SK-N-SH (cell line): ENCODE measurements around the gene CAPN7. TPM values are rescaled to one million over a fixed set of nuclear protein-coding genes. Genes with fewer than 3 reads are reported as not detected.
"Not testable (repeated sequence)": the region's sequence is repeated elsewhere in the genome, so short reads cannot be mapped to it uniquely, and the experiment has no call there.

Experiments used
- CTCF ChIA-PET: fragments of 300-600, 350-600 bp; formaldehyde crosslinking; extraction: SDS; loops from one replicate; lab custom pipeline; 2021; lab: Yijun Ruan, JAX
- POLR2A ChIA-PET: fragments of 350-600 bp; sonication (Branson Sonifier 250); formaldehyde crosslinking; extraction: SDS; loops from one replicate; lab custom pipeline; 2020; ENCODE audit warnings: antibody characterized with exemption, inconsistent platforms; lab: Yijun Ruan, JAX
- DNase-seq: peaks from one replicate; pipeline ENCODE4 v3.0.0; 2012
- H2AFZ ChIP-seq: fragments of 200-600 bp; sonication (generic); 2 replicates; pipeline ENCODE4 v1.8.1; 2016; ENCODE audit warnings: antibody characterized with exemption, mild to moderate bottlenecking, low read depth
- H3F3A ChIP-seq: fragments of 200-600 bp; sonication (generic); replicated peaks from 2 replicates; pipeline ENCODE3; 2016; ENCODE audit warnings: antibody characterized with exemption, mild to moderate bottlenecking; ENCODE audit not compliant: insufficient read depth
- H3K27ac ChIP-seq, 2 experiments: fragments of 200-500 bp in 1 of 2; fragments of 200-600 bp in 1 of 2; sonication (Bioruptor generic) in 1 of 2; sonication (generic), shearing (Covaris generic) in 1 of 2; 2 replicates each; pipeline versions ENCODE4 v1.5.1 to v1.6.1; 2014 to 2016; ENCODE audit warnings: low read depth in 2 of 2, inconsistent platforms in 1 of 2, low read length in 1 of 2, mild to moderate bottlenecking in 1 of 2, mixed read lengths in 1 of 2
- H3K27me3 ChIP-seq: fragments of 200-600 bp; sonication (generic), shearing (Covaris generic); 2 replicates; pipeline ENCODE4 v1.6.1; 2016; ENCODE audit warnings: mixed run types; ENCODE audit not compliant: insufficient read depth
- H3K36me3 ChIP-seq, 2 experiments: fragments of 200-500 bp in 1 of 2; fragments of 200-600 bp in 1 of 2; sonication (Bioruptor generic) in 1 of 2; sonication (generic) in 1 of 2; replicated peaks in 1 of 2; 2 replicates each; pipeline versions ENCODE3 to v1.5.1; 2014 to 2016; ENCODE audit warnings: low read length in 1 of 2, mild to moderate bottlenecking in 1 of 2; ENCODE audit not compliant: insufficient read depth in 2 of 2, control insufficient read depth in 1 of 2
- H3K4me1 ChIP-seq, 2 experiments: fragments of 200-500 bp in 1 of 2; fragments of 200-600 bp in 1 of 2; sonication (Bioruptor generic) in 1 of 2; sonication (generic), shearing (Covaris generic) in 1 of 2; 2 replicates each; pipeline versions ENCODE4 v1.5.1 to v1.6.1; 2014 to 2016; ENCODE audit warnings: low read depth in 1 of 2, low read length in 1 of 2, mixed run types in 1 of 2; ENCODE audit not compliant: insufficient read depth in 2 of 2, control insufficient read depth in 1 of 2
- H3K4me2 ChIP-seq: fragments of 200-600 bp; sonication (generic), shearing (Covaris generic); 2 replicates; pipeline ENCODE4 v1.6.1; 2017; ENCODE audit warnings: mixed run types
- H3K4me3 ChIP-seq, 2 experiments: fragments of 200-500 bp in 1 of 2; fragments of 200-600 bp in 1 of 2; sonication (Bioruptor generic) in 1 of 2; sonication (generic), shearing (Covaris generic) in 1 of 2; 2 replicates each; pipeline versions ENCODE4 v1.5.1 to v1.8.1; 2014 to 2016; ENCODE audit warnings: low read depth in 2 of 2, inconsistent platforms in 1 of 2, low read length in 1 of 2, mild to moderate bottlenecking in 1 of 2, mixed read lengths in 1 of 2, moderate library complexity in 1 of 2
- H3K79me2 ChIP-seq: fragments of 200-600 bp; sonication (generic); 2 replicates; pipeline ENCODE4 v1.8.1; 2017; ENCODE audit warnings: mild to moderate bottlenecking; ENCODE audit not compliant: insufficient read depth
- H3K9ac ChIP-seq: fragments of 200-600 bp; sonication (generic); 2 replicates; pipeline ENCODE4 v1.6.1; 2017; ENCODE audit warnings: mixed run types
- H3K9me2 ChIP-seq: fragments of 200-600 bp; sonication (generic); 2 replicates; pipeline ENCODE4 v1.6.1; 2017; ENCODE audit warnings: mixed run types
- H3K9me3 ChIP-seq: fragments of 200-600 bp; sonication (generic); 2 replicates; pipeline ENCODE4 v1.6.1; 2017; ENCODE audit warnings: mixed run types, mild to moderate bottlenecking, moderate library complexity
- H4K20me1 ChIP-seq: fragments of 200-600 bp; sonication (generic); 2 replicates; pipeline ENCODE4 v1.6.1; 2017; ENCODE audit warnings: mild to moderate bottlenecking, mixed run types; ENCODE audit not compliant: insufficient read depth
- ELF1 ChIP-seq: IDR thresholded peaks from 2 replicates; pipeline ENCODE4 v1.4.0; 2012
- EP300 ChIP-seq, 2 experiments: IDR thresholded peaks; 2 replicates each; pipeline versions ENCODE4 v1.4.0 to v1.6.1; 2012; ENCODE audit warnings: borderline replicate concordance in 1 of 2, low read depth in 1 of 2, low read length in 1 of 2
- JUND ChIP-seq: IDR thresholded peaks from 2 replicates; pipeline ENCODE4 v1.4.0; 2012
- PBX3 ChIP-seq: IDR thresholded peaks from 2 replicates; pipeline ENCODE4; 2012
- SIN3A ChIP-seq: IDR thresholded peaks from 2 replicates; pipeline ENCODE4 v1.6.1; 2012; ENCODE audit warnings: low read depth, mild to moderate bottlenecking, low read length, moderate library complexity, borderline replicate concordance
- TEAD4 ChIP-seq: IDR thresholded peaks from 2 replicates; pipeline ENCODE4 v1.4.0; 2012; ENCODE audit warnings: mild to moderate bottlenecking, borderline replicate concordance; ENCODE audit not compliant: insufficient read depth
- USF1 ChIP-seq: IDR thresholded peaks from 2 replicates; pipeline ENCODE4 v1.4.0; 2012; ENCODE audit warnings: low read depth, borderline replicate concordance
- ZBTB33 ChIP-seq: IDR thresholded peaks from 2 replicates; pipeline ENCODE4 v1.4.0; 2012; ENCODE audit warnings: low read depth, borderline replicate concordance
- WGBS: methylation state at CpG from one replicate; pipeline ENCODE4 v1.1.6; 2017; ENCODE audit warnings: low lambda C conversion rate; 5-methylcytosine and 5-hydroxymethylcytosine counted together
- polyA plus RNA-seq, 3 experiments: library from polyadenylated mRNA; depleted of rRNA; stranded (reverse); fragments of >200 nt; gene quantifications; 2 replicates each; pipeline ENCODE4 v1.2.3, GENCODE V29; 2012

The CAPN7 gene
- polyA plus RNA-seq, 1 of the 3 experiments (the other 2 are of a cell fraction): 7.3 TPM

GRCh38 chr3:15165061-15165460 lies 41.0 kb upstream of the CAPN7 start:
- Histone ChIP-seq H3K36me3 (no peaks in the 10 kb centered on the region), H3K4me1 (no peaks in the 10 kb centered on the region), H3K4me2 (no peak overlapping the region), H3K79me2 (no peaks in the 10 kb centered on the region), H3K9ac (no peak overlapping the region), H3K27ac (no peak overlapping the region), H4K20me1 (no peaks in the 10 kb centered on the region), H2AFZ (no peak overlapping the region), H3F3A (no peaks in the 10 kb centered on the region), H3K27me3 (0 out of 2 replicates have a peak, but pooled peaks cover 5% of the 10 kb centered on the region), H3K4me3 (no peak overlapping the region), H3K9me2 (no peaks in the 10 kb centered on the region), H3K9me3 (no peaks in the 10 kb centered on the region)
- ChIA-PET POLR2A (no interaction called here), CTCF (interaction anchor here (1.0 kb wide), 1 partner anchor 14 kb away, joined by 3 read pairs; no protein-coding TSS in a partner anchor)
- DNase-seq: no peak
- TF ChIP-seq ZBTB33: no peak
- no peak for TF ChIP-seq TEAD4
- no peak for TF ChIP-seq JUND
- TF ChIP-seq PBX3: no peak
- no peak for TF ChIP-seq EP300 (IDR thresholded peaks at IDR 0.05; ENCODE audit: borderline replicate concordance in 1 of 2, low read depth in 1 of 2, low read length in 1 of 2)
- TF ChIP-seq ELF1: no peak
- no peak for TF ChIP-seq USF1
- TF ChIP-seq SIN3A: no peak
- 71% methylated on average over 6 of the region's 6 CpGs for WGBS

- H2AFZ ChIP-seq, H3K4me2 ChIP-seq, H3F3A ChIP-seq, POLR2A ChIA-PET, H3K9me2 ChIP-seq, H3K79me2 ChIP-seq, H3K27ac ChIP-seq, H3K4me1 ChIP-seq, H3K9ac ChIP-seq, H3K27me3 ChIP-seq, H3K9me3 ChIP-seq, H3K4me3 ChIP-seq, H3K36me3 ChIP-seq, DNase-seq, H4K20me1 ChIP-seq: not testable (repeated sequence)
- WGBS: 64% methylated on average over 3 of the region's 3 CpGs
- CTCF ChIA-PET: interaction anchor here (1.8 kb wide), 1 partner anchor 37 kb away, joined by 4 read pairs; no protein-coding TSS in a partner anchor
Measured at GRCh38 chr3:15166391-15166790, 39.7 kb upstream of the CAPN7 start.
